ENCODE results near the gene TUSC2.

GRCh38 chr3:50345008-50345407 is 17.0 kb upstream of the TUSC2 start:
- TF ChIP-seq POLR2AphosphoS5 (IDR thresholded peaks at IDR 0.05) (no peak), CTCF (IDR thresholded peaks at IDR 0.05 in 8 of 11, conservative IDR thresholded peaks at IDR 0.05 in 3 of 11) (no peak)
